ENCODE results near the gene APBA1.

APBA1 gene

DNA sequence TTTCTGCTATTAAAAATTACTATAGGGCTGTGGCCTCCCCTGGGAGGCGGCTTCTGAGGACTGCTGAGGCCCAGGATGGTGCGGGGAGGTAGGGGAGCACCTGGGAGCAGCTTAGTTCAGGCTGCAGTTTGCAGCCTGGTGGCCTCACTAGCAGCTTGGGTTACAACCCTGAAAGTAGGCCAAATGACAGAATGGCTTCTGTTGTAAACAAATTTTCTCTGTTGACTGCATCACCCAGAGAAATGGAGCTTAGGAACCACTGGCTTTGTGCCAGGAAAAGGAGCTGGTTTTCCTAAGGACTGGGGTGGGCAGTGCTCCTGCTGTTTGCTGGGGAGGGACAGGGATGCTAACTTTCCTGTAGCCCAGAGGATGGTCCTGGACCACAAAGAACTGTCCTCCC is 216.9 kb downstream of the APBA1 start:
- TF ChIP-seq, protein P1, sequence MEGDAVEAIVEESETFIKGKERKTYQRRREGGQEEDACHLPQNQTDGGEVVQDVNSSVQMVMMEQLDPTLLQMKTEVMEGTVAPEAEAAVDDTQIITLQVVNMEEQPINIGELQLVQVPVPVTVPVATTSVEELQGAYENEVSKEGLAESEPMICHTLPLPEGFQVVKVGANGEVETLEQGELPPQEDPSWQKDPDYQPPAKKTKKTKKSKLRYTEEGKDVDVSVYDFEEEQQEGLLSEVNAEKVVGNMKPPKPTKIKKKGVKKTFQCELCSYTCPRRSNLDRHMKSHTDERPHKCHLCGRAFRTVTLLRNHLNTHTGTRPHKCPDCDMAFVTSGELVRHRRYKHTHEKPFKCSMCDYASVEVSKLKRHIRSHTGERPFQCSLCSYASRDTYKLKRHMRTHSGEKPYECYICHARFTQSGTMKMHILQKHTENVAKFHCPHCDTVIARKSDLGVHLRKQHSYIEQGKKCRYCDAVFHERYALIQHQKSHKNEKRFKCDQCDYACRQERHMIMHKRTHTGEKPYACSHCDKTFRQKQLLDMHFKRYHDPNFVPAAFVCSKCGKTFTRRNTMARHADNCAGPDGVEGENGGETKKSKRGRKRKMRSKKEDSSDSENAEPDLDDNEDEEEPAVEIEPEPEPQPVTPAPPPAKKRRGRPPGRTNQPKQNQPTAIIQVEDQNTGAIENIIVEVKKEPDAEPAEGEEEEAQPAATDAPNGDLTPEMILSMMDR (IDR thresholded peaks at IDR 0.05; ENCODE audit: borderline replicate concordance, control extremely low read depth, extremely low read depth, insufficient read depth, missing control alignments), result no peak
- no peak for DNase-seq (ENCODE audit: low spot score)
- in situ Hi-C loops (cut with MboI; ENCODE audit: low sequenced_read_pairs, unreplicated experiment), result no loop called here

GRCh38 chr9:69454321-69454720 is 217.8 kb downstream of the APBA1 start:
- in situ Hi-C loops (cut with MboI; ENCODE audit: low sequenced_read_pairs, unreplicated experiment), result no loop called here
- no peak for DNase-seq (ENCODE audit: low spot score)
- TF ChIP-seq, protein P1 (IDR thresholded peaks at IDR 0.05; ENCODE audit: borderline replicate concordance, control extremely low read depth, extremely low read depth, insufficient read depth, missing control alignments), result no peak

DNA sequence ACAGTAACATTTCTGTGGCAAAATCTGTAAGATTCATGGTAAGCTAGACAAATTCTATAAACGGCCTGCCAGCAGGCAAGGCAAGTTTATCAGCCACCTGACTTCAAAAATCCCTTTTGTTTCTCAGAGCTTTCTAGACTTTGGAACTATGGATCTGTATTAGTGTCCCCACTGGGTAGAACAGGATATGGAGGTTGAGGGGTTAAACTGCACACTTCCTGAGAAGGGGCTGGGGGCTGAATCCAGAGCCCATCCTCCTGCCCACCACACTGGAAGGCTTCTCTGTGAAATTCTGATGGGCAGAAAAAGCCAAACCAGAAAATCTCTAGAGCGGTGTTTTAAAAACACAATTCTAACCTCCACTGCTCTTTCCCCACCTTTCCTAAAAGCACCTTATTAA is 218.4 kb downstream of the APBA1 start:
- TF ChIP-seq, protein P1 (IDR thresholded peaks at IDR 0.05; ENCODE audit: borderline replicate concordance, control extremely low read depth, extremely low read depth, insufficient read depth, missing control alignments), result no peak
- no peak for DNase-seq (ENCODE audit: low spot score)
- in situ Hi-C loops (cut with MboI; ENCODE audit: low sequenced_read_pairs, unreplicated experiment), result no loop called here

DNA sequence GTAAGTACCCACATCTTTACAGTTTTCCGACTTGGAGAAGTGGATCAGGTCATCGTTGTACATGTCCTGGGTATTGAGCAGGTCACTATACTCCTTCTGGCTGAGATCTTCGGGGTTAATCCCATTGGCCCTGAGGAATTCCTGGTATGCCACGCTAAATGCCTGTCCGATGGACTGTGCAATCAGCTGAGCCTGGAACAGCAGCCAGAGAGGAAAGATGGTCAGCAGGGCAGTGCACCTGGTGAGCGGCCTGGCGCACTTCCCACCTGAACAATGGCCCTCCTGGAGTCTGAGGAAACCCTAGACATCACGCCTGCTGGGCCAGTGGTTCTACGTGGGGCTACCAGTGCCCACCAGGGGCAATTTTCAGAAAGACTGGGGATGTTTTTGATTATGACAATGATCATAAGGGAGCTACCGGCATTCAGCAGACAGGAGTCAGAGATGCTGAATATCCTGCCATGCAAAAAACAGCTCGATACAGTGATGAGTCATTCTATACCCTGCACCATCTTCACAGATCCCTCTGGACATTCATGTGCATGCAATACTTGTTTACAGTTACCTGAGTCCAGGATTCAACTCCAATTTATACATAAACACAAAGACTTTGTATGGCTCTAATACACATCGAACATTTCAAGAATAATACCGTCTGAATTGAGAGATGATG is 219.9 kb downstream of the APBA1 start:
- no peak for DNase-seq (ENCODE audit: low spot score)
- TF ChIP-seq, protein P1 (IDR thresholded peaks at IDR 0.05; ENCODE audit: borderline replicate concordance, control extremely low read depth, extremely low read depth, insufficient read depth, missing control alignments), result no peak
- in situ Hi-C loops (cut with MboI; ENCODE audit: low sequenced_read_pairs, unreplicated experiment), result no loop called here

DNA sequence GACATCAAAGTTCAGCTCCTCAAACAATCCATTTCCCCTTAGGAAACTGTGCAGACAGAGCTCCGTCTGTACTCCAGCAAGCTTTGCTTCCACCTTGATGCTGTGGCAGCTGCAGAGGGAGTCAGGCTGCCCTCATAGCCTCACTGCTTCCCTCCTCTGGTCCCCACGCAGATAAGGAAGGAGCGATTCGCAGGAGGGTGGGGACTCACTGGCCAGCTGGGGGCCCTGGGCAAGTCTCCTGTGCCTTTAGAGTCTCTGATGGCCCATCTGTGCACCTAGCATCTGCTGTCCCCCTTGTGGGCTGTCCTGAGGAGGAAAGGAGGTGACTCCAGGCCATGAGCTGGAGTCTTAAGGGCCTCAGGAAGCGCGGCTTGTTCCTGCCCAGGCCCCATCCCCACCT is 225.7 kb downstream of the APBA1 start:
- DNase-seq (ENCODE audit: low spot score), result no peak
- TF ChIP-seq, protein P1 (IDR thresholded peaks at IDR 0.05; ENCODE audit: borderline replicate concordance, control extremely low read depth, extremely low read depth, insufficient read depth, missing control alignments), result no peak
- in situ Hi-C loops (cut with MboI; ENCODE audit: low sequenced_read_pairs, unreplicated experiment), result no loop called here

- DNase-seq (ENCODE audit: low spot score), result no peak
- TF ChIP-seq, protein P1 (IDR thresholded peaks at IDR 0.05; ENCODE audit: borderline replicate concordance, control extremely low read depth, extremely low read depth, insufficient read depth, missing control alignments), result no peak
- in situ Hi-C loops (cut with MboI; ENCODE audit: low sequenced_read_pairs, unreplicated experiment), result no loop called here
Observed at GRCh38 chr9:69445251-69445650, 226.9 kb downstream of the APBA1 start.

All from GM13976 (cell line).